ENCODE results near the gene DCP2.
"Not testable (repeated sequence)": the region's sequence is repeated elsewhere in the genome, so short reads cannot be mapped to it uniquely, and the experiment has no call there.

Gene DCP2

DNA sequence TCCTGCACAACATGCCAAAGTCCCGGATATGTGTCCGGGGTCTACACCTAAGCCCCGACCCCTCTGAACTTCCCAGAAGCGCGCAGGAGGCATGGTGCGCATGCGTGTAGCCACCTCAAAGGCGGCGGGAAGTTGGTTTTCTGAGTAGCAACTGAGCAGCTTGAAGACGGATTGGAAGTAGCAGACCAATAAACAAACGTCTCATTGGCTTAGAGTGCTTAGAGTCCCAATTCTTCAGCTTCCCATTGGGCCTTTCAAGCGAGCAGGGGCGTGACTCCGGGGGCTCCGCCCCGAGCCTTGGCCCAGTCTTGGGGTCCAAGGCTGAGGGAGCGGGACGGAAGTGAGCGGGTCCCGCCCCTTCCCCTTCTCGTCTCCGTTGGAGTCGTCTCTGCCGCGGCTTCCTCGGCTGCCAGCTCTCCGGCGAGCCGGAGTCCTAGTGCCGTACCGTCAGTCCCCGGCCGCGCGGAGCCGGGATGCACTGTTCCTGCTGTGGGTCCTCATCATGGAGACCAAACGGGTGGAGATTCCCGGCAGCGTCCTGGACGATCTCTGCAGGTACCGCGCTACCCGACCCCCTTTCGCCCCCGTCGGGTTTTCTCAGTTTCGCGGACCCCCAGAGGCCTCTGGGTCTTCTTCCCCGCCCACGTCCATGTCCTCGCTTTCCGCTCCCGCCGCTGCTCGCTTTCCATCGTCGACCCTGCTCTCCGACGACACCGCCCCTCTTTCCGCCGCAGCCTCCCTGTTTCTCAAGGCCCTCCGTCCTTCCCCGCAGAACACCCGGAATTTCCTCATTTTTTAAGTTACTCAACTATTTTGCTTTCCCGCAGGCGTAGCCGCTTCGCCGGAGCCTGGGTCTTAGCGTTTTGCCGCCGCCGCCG lies at the start of gene DCP2:
DCP2 (plus strand) TSS at position 367 of the 878 bp plus-strand sequence; CDS start at position 503, 136 bp downstream.
- DNase-seq: peak; percentile 95

- DNase-seq: no peak
Measured at GRCh38 chr5:112929336-112930081, 47.1 kb upstream of the DCP2 start.

GRCh38 chr5:112930082-112930344 lies 46.6 kb upstream of the DCP2 start:
- no peak for DNase-seq

GRCh38 chr5:112931473-112931872 lies 45.1 kb upstream of the DCP2 start:
- no peak for DNase-seq

DNA sequence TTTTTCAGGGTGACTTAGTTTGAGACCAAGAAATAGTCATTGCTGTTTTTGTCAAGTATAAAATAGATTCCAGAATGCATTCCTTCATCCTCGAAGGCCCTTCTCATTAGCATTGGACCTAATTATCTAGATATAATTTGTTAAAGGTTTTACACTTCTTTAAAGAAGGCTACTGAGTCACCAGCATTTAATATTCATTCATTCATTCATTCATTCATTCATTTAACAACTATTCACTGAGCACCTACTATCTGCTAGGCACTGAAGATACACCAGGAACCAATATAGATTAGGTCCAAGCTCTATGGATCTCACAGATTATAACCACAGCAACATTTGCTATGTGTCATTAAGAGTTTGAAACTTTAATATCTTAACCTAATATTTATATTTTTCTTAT lies 43.5 kb upstream of the DCP2 start:
- no peak for DNase-seq

- no peak for DNase-seq
Measured at GRCh38 chr5:112933651-112934365, 42.8 kb upstream of the DCP2 start.

DNA sequence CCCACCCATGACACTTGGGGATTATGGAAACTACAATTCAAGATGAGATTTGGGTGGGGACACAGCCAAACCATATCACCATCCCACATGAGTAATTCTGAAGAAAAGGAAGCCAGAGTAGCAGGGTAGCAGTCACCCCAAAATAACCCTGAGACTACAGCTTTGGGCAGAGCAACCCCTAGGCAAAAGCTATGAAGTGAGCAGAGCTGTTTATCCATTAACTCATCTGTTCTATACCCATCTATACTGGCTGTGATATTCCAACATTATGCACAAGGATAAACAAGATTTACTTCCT lies 42.3 kb upstream of the DCP2 start:
- DNase-seq: no peak

DNA sequence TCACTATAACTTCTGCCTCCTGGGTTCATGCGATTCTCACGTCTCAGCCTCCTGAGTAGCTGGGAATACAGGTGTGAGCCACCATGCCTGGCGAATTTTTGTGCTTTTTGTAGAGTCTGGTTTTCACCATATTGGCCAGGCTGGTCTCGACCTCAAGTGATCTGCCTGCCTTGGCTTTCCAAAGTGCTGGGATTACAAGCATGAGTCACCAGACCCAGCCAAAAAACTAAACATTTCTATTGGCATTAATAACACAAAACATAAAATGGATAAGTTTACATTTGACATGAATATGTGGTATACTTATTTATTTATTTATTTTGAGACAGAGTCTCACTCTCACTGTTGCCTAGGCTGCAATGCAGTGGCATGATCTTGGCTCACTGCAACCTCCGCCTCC lies 40.9 kb upstream of the DCP2 start:
- DNase-seq: no peak

DNA sequence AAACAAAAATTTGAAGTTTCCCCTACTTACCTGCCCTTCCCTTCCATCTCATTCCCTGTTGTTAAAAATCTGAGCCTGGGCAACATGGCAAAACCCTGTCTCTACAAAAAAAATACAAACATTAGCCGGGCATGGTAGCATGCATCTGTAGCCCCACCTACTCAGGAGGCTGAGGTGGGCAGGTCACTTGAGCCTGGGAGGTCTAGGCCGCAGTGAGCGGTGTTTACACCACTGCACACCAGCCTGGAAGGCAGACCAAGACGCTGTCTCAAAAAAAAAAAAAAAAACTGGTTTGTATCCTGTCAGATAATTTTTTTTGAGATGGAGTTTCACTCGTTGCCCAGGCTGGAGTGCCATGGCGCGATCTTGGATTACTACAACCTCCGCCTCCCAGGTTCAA lies 38.3 kb upstream of the DCP2 start:
- DNase-seq: no peak

DNA sequence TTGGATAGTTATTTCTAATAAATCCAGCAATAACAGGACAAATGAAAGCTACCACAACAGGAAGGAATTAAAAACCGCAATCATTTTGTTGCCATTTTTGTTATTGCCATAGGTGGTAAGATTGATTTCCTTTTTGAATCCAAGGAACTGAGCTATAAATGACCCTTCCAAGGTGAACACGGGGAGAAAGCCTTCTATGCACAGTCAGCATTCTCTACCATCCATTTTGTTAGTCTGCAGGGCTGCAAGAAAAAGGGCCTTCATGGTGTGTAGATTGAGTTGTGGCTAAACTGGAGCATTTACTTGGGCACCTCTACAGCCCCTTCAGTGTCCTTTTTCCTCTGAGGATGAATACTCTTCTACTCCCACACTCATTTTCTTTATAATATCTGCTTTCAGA lies 35.9 kb upstream of the DCP2 start:
- no peak for DNase-seq

- DNase-seq: no peak
Measured at GRCh38 chr5:112948458-112948857, 28.1 kb upstream of the DCP2 start.

- no peak for DNase-seq
Measured at GRCh38 chr5:112951124-112951702, 25.4 kb upstream of the DCP2 start.

DNA sequence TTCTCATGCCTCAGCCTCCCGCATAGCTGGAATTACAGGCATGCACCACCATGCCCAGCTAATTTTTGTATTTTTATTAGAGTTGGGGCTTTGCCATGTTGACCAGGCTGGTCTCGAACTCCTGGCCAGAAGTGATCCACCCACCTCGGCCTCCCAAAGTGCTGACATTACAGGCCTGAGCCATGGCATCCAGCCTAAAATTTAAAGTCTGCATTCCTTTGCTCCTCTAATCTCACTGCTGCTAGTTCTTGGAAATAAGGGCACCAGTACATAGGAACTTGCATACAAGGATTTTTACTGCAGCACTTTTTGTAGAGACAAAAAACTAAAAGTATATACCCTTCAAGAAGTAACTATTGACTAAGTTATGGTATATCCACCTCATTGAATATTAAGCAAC lies 20.0 kb upstream of the DCP2 start:
- no peak for DNase-seq

DNA sequence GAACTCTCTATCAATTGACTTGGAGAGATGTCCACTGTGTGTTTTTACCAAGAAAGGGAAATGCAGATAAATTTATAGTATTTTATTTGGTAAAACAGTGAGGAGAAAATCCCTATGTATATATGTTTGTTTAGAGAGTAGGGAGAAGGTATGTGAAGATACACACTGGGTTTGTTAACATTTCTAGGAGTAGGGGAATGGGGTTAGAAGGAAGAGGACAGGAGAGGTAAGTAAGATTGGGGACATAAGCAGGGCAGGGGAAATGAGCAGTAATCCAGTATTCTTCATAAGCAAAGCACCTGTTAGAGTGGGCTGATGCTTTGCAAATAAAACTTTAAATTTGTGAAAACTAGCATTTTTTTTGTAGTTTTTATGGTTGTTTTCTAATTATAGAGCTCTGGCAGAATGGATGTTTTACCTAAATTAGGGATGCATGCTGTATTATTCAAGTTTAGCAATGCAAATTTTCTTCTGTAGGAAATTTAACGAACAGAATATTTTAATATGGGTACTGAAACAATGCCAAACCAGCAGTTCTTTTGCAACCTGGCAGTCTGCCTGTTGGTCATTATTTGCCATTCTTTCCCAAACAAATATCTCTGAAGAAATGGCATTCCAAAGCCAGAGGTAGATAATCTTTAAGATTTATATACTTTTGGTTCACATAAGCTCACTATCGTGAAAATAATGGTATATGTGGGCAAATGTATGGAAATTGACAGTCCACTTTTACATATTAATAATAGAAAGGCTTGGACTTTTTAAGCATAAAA lies 19.4 kb upstream of the DCP2 start:
- DNase-seq: no peak

GRCh38 chr5:112958093-112959088 lies 18.2 kb upstream of the DCP2 start:
- no peak for DNase-seq

DNA sequence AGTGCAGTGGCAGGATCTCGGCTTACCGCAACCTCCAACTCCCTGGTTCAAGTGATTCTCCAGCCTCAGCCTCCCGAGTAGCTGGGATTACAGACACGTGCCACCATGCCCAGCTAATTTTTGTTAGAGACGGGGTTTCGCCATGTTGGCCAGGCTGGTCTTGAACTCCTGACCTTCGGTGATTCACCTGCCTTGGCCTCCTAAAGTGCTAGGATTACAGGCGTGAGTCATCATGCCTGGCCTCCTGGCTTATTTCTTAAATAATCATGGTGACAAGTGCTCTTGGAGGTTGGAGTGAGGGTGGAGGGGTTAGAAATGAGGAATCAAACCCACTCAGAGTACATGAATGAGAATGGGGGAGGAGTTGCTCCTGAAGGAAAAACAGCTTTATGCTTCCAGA lies 16.7 kb upstream of the DCP2 start:
- not testable (repeated sequence) for DNase-seq

- DNase-seq: no peak
Measured at GRCh38 chr5:112960315-112960714, 16.3 kb upstream of the DCP2 start.

DNA sequence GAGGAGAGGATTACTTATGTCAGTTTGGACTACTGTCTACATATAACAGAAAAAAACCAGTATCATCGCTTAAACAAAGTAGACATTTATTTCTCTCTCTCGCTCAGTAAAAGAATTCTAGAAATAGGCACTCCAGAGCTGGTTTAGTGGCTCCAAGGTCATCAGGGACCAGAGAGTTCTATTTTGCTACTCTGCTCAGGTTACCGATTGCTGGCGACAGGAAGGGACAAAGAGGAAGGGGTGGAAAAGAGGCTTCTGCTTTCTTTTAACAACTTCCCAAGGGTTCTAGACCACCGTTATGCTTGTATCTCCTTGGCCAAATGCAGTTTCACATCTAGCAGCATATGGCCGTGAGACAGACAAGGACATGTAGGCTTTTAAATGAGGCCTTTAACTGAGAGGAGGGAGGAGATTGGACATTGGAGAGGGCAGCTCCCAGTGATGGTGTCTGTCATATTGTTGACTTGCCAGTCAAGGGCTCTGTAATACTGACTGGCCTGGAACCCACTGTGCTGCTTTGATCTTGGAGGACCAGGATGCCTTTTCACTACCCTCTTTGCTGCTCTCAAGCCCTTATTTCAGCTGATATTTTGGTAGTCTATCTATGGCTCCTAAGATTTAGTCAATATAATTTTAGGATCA lies 15.6 kb upstream of the DCP2 start:
- no peak for DNase-seq

DNA sequence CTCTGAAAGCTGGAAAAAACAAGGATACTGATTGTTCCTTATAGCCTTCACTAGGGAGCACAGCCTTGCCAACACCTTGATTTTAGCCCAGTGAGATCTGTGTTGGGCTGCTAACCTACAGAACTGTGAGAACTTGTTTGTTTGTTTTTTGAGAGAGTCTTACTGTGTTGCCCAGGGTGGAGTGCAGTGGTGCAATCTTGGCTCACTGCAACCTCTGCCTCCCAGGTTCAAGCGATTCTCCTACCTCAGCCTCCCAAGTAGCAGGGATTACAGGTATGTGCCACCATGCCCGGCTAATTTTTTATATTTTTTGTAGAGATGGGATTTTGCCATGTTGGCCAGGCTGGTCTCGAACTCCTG lies 13.2 kb upstream of the DCP2 start:
- DNase-seq: not testable (repeated sequence)

- DNase-seq: no peak
Measured at GRCh38 chr5:112965733-112966306, 10.8 kb upstream of the DCP2 start.

Data from NCI-H510A treated with DMSO at 0.1 percent for 48 hours (cell line).